PC-9 (cell line): ENCODE data around the gene GKN1. TPM values are rescaled to one million over a fixed set of nuclear protein-coding genes. Genes with fewer than 3 reads are reported as not detected.
A peak's percentile ranks its signal among the peaks of the same experiment; 100 is the strongest.

Experiments
- Bru-seq: library from RNA; stranded (reverse); fragments of 400-500 nt; gene quantifications from one replicate; lab custom pipeline; 2021; lab: Mats Ljungman, UMichigan
- BruChase-seq, 2 experiments: library from RNA; stranded (reverse); fragments of 400-500 nt; gene quantifications; one replicate each; lab custom pipeline; 2021; lab: Mats Ljungman, UMichigan
- BruUV-seq: library from RNA; stranded (reverse); fragments of 400-500 nt; replicated peaks from 2 replicates; lab custom pipeline; 2021; lab: Mats Ljungman, UMichigan
- CTCF ChIA-PET: fragments of 300-600 bp; sonication (Branson Sonifier 250); formaldehyde crosslinking; loops from one replicate; lab custom pipeline; 2022; ENCODE audit warnings: antibody characterized with exemption; lab: Charles Lee
- POLR2A ChIA-PET: fragments of 300-600 bp; sonication (Branson Sonifier 250); formaldehyde crosslinking; loops from one replicate; lab custom pipeline; 2022; ENCODE audit warnings: antibody characterized with exemption; ENCODE audit not compliant: unreplicated experiment; lab: Charles Lee
- DNase-seq, 2 experiments: peaks; one replicate each; pipeline versions ENCODE4 v3.0.0 to v3.0.0-alpha.2; 2015 to 2022; ENCODE audit warnings: mixed read lengths in 1 of 2
- H2AFZ ChIP-seq: fragments of 200-600 bp; sonication (generic); 2 replicates; pipeline ENCODE4 v1.8.1; 2017; ENCODE audit warnings: antibody characterized with exemption
- H3F3A ChIP-seq: fragments of 200-600 bp; sonication (generic); 2 replicates; pipeline ENCODE4 v1.8.1; 2017; ENCODE audit warnings: antibody characterized with exemption, mild to moderate bottlenecking, low read depth; ENCODE audit not compliant: insufficient read depth
- H3K27ac ChIP-seq: fragments of 200-600 bp; sonication (generic); 2 replicates; pipeline ENCODE4 v1.6.1; 2016; ENCODE audit warnings: mixed run types
- H3K27me3 ChIP-seq: fragments of 200-600 bp; sonication (generic); 2 replicates; pipeline ENCODE4 v1.6.1; 2016; ENCODE audit warnings: low read depth, mixed run types; ENCODE audit not compliant: insufficient read depth
- H3K36me3 ChIP-seq: fragments of 200-600 bp; sonication (generic); 2 replicates; pipeline ENCODE4 v1.6.1; 2016; ENCODE audit warnings: low read depth, mixed run types
- H3K4me1 ChIP-seq: fragments of 200-600 bp; sonication (generic); replicated peaks from 2 replicates; pipeline ENCODE4 v1.6.1; 2016; ENCODE audit warnings: mixed run types; ENCODE audit not compliant: insufficient read depth
- H3K4me2 ChIP-seq: fragments of 200-600 bp; sonication (generic); 2 replicates; pipeline ENCODE4 v1.6.1; 2017; ENCODE audit warnings: mixed run types
- H3K4me3 ChIP-seq: fragments of 200-600 bp; sonication (generic); 2 replicates; pipeline ENCODE4 v1.6.1; 2016; ENCODE audit warnings: mixed run types
- H3K79me2 ChIP-seq: fragments of 200-600 bp; sonication (generic); 2 replicates; pipeline ENCODE4 v1.6.1; 2017; ENCODE audit warnings: low read depth, mixed run types
- H3K9me2 ChIP-seq: fragments of 200-600 bp; sonication (generic); 2 replicates; pipeline ENCODE4 v1.8.1; 2017; ENCODE audit warnings: mild to moderate bottlenecking; ENCODE audit not compliant: insufficient read depth
- H3K9me3 ChIP-seq: fragments of 200-600 bp; sonication (generic); 2 replicates; pipeline ENCODE4 v1.8.1; 2016; ENCODE audit warnings: low read depth; ENCODE audit not compliant: insufficient read depth
- H4K20me1 ChIP-seq: fragments of 200-600 bp; sonication (generic); 2 replicates; pipeline ENCODE4 v1.8.1; 2017; ENCODE audit not compliant: insufficient read depth
- EZH2 ChIP-seq: fragments of 200-600 bp; sonication (generic); IDR thresholded peaks from 2 replicates; pipeline ENCODE4 v1.8.0; 2017; ENCODE audit warnings: antibody characterized with exemption, low read depth
- intact Hi-C: fragments of 100-400 bp; cut with micrococcal nuclease; formaldehyde crosslinking; loops from one replicate; pipeline ENCODE4 v1.10.0; 2022; ENCODE audit not compliant: unreplicated experiment
- long read RNA-seq: library from polyadenylated mRNA; stranded (forward); transcript quantifications from one replicate; pipeline ENCODE4 v2.0.0, GENCODE V29; 2022
- total RNA-seq: library from RNA; stranded (reverse); gene quantifications from 2 replicates; pipeline ENCODE4 v1.2.3, GENCODE V29; 2021
- TF ChIP-seq, protein P1 (sequence below): fragments of 200-600 bp; sonication (generic); conservative IDR thresholded peaks from 2 replicates; pipeline ENCODE4 v1.6.1; 2017; ENCODE audit warnings: mixed run types, antibody characterized with exemption, mild to moderate bottlenecking, moderate library complexity

The GKN1 gene, protein sequence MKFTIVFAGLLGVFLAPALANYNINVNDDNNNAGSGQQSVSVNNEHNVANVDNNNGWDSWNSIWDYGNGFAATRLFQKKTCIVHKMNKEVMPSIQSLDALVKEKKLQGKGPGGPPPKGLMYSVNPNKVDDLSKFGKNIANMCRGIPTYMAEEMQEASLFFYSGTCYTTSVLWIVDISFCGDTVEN
- total RNA-seq, result not detected in 2 replicates
- not detected for Bru-seq, nascent RNA
- not detected for BruChase-seq, experiment 1, labeled RNA remaining after a 2-hour chase
- not detected for BruChase-seq, experiment 2, labeled RNA remaining after a 6-hour chase
- long read RNA-seq, result 0 reads

DNA sequence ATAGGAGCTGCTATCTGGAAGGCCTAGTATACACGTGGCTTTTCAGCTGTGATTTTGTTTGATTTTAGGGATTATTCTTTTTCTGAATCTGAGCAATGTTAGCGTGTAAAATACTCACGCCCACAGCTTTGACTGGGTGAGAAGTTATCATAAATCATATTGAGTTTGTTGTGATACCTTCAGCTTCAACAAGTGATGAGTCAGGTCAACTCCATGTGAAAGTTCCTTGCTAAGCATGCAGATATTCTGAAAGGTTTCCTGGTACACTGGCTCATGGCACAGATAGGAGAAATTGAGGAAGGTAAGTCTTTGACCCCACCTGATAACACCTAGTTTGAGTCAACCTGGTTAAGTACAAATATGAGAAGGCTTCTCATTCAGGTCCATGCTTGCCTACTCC, at the start of gene GKN1:
GKN1 (plus strand) TSS at position 386 of the 400 bp plus-strand sequence. CDS start 42 bp downstream, outside the sequence.
- no peaks in the 10 kb centered on the region for H3K9me2 ChIP-seq
- H3K4me1 ChIP-seq, result peaks cover 28% of the 10 kb centered on the region
- no peak for DNase-seq
- H3K36me3 ChIP-seq, result no peaks in the 10 kb centered on the region
- no peaks in the 10 kb centered on the region for H3K27me3 ChIP-seq
- H4K20me1 ChIP-seq, result no peaks in the 10 kb centered on the region
- H3K4me2 ChIP-seq, result no peak within 1 kb of the TSS
- no TSS peak for BruUV-seq
- H2AFZ ChIP-seq, result no peak within 1 kb of the TSS
- H3F3A ChIP-seq, result peaks cover 22% of the 10 kb centered on the region
- CTCF ChIA-PET, result no interaction called here
- H3K4me3 ChIP-seq, result no peak within 1 kb of the TSS
- TF ChIP-seq, protein P1, sequence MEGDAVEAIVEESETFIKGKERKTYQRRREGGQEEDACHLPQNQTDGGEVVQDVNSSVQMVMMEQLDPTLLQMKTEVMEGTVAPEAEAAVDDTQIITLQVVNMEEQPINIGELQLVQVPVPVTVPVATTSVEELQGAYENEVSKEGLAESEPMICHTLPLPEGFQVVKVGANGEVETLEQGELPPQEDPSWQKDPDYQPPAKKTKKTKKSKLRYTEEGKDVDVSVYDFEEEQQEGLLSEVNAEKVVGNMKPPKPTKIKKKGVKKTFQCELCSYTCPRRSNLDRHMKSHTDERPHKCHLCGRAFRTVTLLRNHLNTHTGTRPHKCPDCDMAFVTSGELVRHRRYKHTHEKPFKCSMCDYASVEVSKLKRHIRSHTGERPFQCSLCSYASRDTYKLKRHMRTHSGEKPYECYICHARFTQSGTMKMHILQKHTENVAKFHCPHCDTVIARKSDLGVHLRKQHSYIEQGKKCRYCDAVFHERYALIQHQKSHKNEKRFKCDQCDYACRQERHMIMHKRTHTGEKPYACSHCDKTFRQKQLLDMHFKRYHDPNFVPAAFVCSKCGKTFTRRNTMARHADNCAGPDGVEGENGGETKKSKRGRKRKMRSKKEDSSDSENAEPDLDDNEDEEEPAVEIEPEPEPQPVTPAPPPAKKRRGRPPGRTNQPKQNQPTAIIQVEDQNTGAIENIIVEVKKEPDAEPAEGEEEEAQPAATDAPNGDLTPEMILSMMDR, result no peak
- no peak for TF ChIP-seq EZH2
- no peak within 1 kb of the TSS for H3K27ac ChIP-seq
- POLR2A ChIA-PET, result no interaction called here
- intact Hi-C loops, result loop anchor here (5.0 kb wide), 2 partner anchors 38 to 188 kb away; partner anchors contain the start of gene ANTXR1
- H3K79me2 ChIP-seq, result no peaks in the 10 kb centered on the region
- H3K9me3 ChIP-seq, result no peaks in the 10 kb centered on the region

DNA sequence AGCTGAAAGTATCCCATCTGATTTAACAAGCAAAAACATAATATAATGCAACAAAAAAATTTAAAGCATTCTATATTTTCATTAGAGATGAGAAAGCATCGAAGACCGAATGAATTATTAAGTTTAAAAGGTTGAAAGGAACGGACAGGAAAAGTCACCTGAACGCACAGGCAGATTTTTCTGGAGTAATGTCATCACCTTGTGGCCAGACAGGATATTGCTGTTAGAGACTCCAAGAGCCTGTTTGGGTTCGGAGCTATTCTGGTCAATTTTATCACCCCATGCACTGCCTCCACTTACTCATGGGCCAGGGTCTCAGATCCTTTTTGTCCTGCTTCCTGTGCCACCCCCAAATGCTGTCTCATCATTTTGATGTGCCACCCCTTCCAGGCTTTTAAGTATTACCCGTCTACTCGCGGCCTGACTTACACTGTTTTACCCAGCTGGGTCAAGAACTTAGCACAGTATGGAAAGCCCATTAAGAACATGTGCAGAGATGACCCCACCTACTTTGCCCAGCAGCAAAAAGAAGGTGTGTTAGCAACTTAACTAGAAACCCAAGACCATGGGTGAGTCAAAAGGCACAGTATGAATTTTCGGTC, 49.0 kb upstream of the GKN1 start:
- no peak for TF ChIP-seq EZH2
- TF ChIP-seq, protein P1, result peak; percentile 91
- H3K27me3 ChIP-seq, result no peaks in the 10 kb centered on the region
- DNase-seq, result peak in 1 of 2 experiments; percentile 46
- no peaks in the 10 kb centered on the region for H3K36me3 ChIP-seq
- H2AFZ ChIP-seq, result no peak overlapping the region
- no peaks in the 10 kb centered on the region for H3K4me1 ChIP-seq
- H3K9me2 ChIP-seq, result no peaks in the 10 kb centered on the region
- H4K20me1 ChIP-seq, result no peaks in the 10 kb centered on the region
- no peaks in the 10 kb centered on the region for H3F3A ChIP-seq
- no peaks in the 10 kb centered on the region for H3K9me3 ChIP-seq
- BruUV-seq, result no TSS peak
- H3K4me3 ChIP-seq, result no peak overlapping the region
- no peak overlapping the region for H3K27ac ChIP-seq
- peak overlapping the region; percentile 19; the same call in 1 of the 2 replicates for H3K4me2 ChIP-seq
- POLR2A ChIA-PET, result interaction anchor here (0.6 kb wide), 1 partner anchor 854 kb away, joined by 3 read pairs; no protein-coding TSS in a partner anchor
- CTCF ChIA-PET, result interaction anchor here (0.9 to 2.5 kb wide), 8 partner anchors 15 to 461 kb away, joined by 3 to 19 read pairs (median 8); no protein-coding TSS in a partner anchor
- H3K79me2 ChIP-seq, result no peaks in the 10 kb centered on the region
- intact Hi-C loops, result loop anchor here (1.0 kb wide), 4 partner anchors 86 to 462 kb away; no protein-coding TSS in a partner anchor

DNA sequence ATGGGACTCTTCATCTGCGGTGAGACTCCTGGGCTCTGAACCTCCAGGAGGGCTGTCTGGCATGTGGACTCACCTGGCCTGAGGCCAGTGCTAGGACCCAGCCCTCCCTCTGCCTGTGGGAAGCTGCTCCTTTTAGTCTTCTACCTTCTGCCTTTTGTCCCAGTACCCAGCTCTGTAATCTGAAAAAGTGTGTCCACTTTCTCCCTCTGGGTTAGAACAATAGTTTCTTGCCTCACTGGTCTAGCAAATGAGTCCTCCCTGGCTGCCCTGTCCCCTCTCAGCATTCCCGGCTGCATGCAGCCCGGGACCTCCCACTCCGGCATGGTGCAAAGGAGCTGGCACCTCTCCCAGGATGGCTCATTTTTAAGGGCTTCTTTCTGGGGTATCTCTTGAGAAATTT, 47.6 kb upstream of the GKN1 start:
- BruUV-seq, result no TSS peak
- ChIA-PET CTCF (interaction anchor here (0.5 to 0.7 kb wide), 4 partner anchors 8 to 460 kb away, joined by 3 to 4 read pairs (median 3); partner anchors contain the start of gene FBXO48), POLR2A (no interaction called here)
- Histone ChIP-seq H3K79me2 (no peaks in the 10 kb centered on the region), H3K27ac (no peak overlapping the region), H4K20me1 (no peaks in the 10 kb centered on the region), H3K4me1 (no peaks in the 10 kb centered on the region), H3K36me3 (no peaks in the 10 kb centered on the region), H3F3A (no peaks in the 10 kb centered on the region), H3K4me3 (no peak overlapping the region), H3K9me2 (no peaks in the 10 kb centered on the region), H3K9me3 (no peaks in the 10 kb centered on the region), H3K27me3 (no peaks in the 10 kb centered on the region), H3K4me2 (no peak overlapping the region), H2AFZ (no peak overlapping the region)
- intact Hi-C loops, result no loop called here
- no peak for TF ChIP-seq EZH2
- TF ChIP-seq, protein P1, result no peak
- DNase-seq, result no peak
